Pulmonary artery endothelial cell (primary cell): Measurements from ENCODE around the gene DPEP1. TPM values are rescaled to one million over a fixed set of nuclear protein-coding genes. Genes with fewer than 3 reads are reported as not detected.

Experiments
- DNase-seq: peaks from one replicate; pipeline ENCODE4 v3.0.0-alpha.2; 2011; ENCODE audit warnings: low read depth, low spot score
- total RNA-seq: library from RNA; depleted of rRNA; stranded (reverse); fragments of >200 nt; gene quantifications from 2 replicates; pipeline ENCODE4 v1.2.3, GENCODE V29; 2014

Gene DPEP1
- total RNA-seq, 1 donor from 2014 or later, result 0.07 TPM

- no peak for DNase-seq
These were observed 15.2 kb upstream of the DPEP1 start for GRCh38 chr16:89598199-89598598.

DNA sequence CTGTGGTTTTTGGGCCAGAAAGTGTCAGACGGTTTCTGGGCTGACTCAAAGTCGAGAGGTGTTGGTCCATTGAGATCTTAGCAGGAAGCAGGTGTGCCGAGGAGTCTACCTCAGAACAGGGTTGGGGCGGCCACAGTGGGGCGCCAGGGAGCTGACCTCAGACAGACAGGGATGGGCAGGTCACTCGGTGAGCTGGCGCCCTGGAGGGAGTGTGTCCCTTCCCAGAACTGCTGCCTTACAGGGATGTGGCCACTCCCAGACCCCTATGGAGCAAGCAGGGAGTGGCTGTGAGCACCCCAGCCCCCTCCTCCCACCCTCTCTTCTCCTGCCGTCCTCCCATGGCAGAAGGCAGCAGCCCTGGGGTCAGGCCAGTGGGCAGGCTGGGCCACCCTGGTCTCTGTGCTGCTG, 14.0 kb upstream of the DPEP1 start:
- no peak for DNase-seq

DNA sequence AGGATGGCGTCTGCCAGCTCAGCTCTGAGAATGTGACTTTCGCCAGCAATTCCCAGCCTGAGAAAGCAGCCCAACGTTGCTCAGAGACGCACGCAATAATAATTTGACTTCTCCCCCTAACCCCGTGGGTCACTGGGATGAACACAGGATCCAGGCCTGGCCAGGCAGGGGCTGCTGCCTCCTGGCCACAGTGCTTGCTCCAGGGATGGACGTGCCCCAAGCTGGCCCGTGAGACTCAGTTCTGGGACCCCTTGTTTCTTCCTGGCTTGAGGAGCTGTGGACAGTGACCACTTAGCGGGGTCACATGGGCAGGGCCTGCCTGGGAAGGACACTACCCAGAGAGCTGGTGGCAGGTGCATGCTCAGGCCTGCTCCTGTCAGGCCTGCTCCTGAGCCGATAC, 13.5 kb upstream of the DPEP1 start:
- no peak for DNase-seq

DNA sequence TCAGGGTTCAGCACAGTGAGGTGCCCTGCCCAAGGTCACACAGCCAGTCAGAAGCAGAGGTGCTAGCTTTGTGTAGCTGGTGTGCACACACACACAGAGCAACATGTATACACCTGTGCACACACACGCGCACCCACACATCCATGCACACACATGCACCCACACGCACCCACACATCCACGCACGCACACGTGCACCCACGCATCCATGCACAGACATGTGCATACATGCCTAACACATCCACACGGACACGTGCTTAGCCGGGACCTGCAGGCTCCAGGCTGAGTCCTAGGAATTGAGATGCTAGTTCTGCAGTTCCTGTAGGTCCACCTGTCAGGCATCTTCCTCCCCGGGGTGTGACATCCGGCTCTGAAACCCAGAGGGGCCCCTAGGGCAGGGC, 13.0 kb upstream of the DPEP1 start:
- no peak for DNase-seq

GRCh38 chr16:89600956-89601355, 12.5 kb upstream of the DPEP1 start:
- no peak for DNase-seq

DNA sequence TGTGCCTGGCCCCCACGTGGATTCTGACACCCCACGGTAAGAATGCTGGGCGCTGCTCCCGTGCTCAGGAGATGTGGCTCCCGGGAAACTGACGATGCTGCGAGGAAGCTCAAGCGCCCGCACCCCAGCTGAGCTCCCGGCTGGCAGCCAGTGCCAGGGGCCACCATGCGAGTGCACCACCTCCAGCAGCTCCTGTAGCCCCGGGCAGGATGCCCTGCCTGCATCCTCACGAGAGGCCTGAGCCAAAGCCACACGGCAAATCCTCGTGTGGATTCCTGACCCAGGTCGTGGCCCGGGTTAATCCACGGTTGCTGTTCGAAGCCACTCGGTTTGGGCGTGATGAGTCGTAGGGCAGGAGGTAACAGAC, 11.6 kb upstream of the DPEP1 start:
- DNase-seq, result no peak

DNA sequence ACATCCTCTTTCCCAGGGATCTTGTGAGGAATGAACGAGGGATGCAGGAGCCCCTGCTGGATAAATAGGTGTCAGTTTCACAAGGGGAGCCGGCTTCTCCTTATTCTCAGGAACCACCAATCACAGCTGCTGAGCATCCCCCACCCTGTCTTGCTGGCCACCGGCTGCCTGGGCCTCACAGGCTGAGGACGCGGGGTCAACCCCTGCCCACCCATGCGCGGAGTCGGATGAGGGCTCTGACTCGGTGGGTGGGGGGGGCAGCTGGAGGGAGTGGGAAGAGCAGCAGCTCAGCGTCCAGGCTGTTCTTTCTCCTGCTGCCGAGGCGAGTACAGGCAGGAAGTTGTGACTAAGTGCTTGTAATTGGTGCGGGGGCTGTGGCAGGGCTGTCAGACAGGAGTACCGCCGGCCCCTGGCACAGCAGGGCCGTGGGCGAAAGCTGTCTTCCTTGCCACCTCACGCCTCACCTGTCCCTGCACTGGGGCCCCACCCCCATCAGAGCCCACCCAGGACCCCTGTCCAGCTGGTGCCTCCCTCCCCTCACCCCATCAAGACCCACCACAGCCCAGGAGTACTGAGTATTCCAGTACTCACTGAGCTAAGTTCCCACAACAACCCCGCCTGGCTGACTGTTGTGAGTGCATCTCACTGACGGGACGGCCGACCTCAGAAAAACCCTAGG, 11.0 kb upstream of the DPEP1 start:
- peak; percentile 41 for DNase-seq

GRCh38 chr16:89602952-89603590, 10.4 kb upstream of the DPEP1 start:
- DNase-seq, result no peak

- no peak for DNase-seq
These were observed 8.7 kb upstream of the DPEP1 start for GRCh38 chr16:89604764-89605163.

DNA sequence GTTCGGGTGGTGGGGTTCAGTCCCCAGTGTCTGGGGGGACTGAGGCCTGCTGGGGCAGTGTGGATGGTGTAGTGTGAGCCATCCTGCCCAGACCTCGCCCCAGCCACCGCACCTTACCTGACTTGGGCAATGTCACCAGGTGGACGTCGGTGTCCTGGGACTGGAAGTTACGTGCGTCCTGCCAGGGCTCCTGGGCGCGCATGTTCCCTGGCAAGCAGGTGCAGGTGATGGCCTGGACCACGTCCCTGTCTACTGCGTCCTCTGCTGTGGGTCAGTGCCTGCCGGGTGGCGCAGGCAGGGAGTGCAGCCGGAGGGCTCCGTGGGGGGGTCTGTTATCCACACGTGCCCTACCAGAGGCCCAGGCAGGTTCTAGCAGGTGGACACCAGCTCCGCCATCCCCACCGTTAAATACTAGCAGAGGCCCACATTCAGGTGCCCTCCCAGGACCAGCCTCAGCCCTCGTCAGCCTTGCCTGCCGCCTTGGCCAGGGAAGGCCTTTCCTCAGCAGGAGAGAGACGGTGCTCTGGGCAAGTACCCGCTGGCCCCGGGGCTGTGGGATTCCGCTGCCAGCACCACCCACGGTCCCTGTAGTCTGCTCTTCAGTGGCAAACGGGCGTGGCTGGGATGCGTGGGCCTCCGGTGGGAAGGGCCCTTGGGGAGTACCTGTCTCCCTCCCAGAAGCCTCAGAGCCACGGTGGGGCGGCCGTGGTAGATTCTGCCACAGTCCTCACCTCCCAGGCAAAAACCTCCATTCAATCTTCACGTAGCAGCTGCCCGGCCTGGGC, 8.1 kb upstream of the DPEP1 start:
- DNase-seq, result no peak

DNA sequence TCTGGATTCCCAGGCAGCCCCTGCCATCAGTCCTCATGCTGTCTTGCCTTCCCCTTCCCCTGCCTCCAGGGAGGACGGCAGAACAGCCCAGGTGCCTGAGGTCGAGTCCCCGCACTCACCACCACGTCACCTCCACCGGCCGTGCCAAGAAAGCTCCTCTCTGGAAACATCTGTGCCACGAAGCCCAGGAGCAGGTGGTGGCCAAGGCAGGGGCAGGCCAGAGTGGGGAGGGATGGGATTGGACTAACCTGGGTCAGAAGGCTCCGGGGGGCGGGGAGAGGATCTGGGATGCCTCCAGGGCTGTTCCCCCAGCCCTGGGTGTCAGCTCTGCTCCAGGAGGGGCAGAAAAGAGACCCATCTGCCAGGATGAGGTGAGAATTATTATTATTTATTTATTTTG, 7.4 kb upstream of the DPEP1 start:
- DNase-seq, result no peak

DNA sequence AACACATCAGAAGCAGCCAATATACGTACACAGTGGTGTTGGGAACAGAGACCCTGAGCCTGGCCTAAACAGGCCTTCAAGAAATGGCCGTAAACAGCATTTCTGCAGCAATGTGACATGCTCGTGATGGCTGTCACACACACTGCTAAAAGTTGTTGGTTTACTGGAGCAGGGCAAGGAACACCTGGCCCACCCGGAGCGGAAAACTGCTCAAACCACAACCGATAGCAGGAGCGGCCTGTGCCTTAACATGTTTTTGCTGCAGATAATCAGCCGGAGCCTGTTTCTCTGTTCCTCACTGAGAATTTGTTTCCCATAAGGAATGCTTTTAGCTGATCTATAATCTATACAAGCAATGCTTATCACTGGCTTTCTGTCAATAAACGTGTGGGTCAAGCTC, 6.0 kb upstream of the DPEP1 start:
- no peak for DNase-seq

- DNase-seq, result no peak
These were observed 5.3 kb upstream of the DPEP1 start for GRCh38 chr16:89607937-89608740.

GRCh38 chr16:89610108-89610453, 3.4 kb upstream of the DPEP1 start:
- no peak for DNase-seq

- DNase-seq, result no peak
These were observed 851 bp upstream of the DPEP1 start for GRCh38 chr16:89612415-89613166.

DNA sequence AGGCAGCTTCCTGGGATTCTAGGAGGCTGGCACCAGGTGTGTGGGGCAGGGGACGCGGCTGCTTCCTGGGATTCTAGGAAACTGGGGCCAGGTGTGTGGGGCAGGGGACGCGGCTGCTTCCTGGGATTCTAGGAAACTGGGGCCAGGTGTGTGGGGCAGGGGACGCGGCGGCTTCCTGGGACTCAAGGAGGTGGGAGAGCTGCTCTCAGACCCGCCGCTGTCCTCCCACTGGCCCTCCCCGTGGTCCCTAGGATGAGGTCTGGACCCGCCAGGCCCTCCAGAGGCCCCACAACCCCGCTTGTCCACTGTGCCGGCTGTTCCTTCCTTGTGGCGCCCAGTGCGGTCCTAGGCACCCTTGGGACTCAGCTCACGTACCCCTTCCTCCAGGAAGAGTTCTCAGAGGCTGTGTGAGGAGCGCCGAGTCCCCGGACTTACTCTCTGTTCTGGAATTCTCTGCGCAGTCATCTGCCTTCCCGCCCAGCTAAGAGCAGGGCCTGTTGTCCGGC, 565 bp downstream of the DPEP1 start:
- DNase-seq, result no peak

DNA sequence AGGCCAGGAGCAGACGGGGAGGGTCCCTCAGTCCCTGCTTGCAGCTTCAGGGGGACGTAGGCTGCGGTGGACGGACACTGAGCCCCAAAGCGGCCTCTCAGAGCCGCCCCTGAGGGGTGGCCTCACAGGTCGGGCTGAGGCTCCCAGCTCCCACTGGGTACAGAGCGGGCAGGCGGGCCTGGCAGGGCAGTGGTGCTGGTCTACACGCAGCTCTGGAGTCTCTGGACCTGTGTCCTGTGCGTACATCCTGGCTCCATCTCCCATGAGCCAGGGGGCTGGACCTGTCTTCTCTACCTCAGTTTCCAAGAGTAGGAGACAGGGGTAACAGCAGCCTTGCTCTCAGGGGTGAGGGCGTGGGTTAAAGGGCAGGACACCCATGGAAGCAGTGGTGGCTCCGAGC, 1.7 kb downstream of the DPEP1 start:
- no peak for DNase-seq

DNA sequence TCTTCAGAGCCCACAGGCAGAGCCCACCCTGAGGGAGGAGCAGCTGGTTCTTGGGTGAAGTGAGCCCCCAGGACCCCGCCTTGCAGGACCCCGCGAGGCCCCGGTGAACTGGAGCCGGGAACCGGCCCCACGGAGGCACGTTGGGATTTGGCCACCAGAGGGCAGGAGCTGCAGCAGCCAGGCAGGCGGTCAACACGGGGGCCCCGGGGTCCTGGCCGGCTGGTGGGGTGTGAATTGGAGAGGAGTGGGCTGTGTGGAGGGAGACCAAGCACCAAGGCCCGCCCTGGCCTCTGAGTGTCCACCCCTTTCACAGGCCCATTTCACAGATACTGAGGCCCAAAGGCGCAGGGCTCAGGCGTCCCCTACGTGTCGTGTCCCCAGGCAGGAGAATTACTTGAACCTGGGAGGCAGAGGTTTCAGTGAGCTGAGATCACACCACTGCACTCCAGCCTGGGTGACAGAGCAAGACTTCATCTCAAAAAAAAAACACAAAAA, 2.2 kb downstream of the DPEP1 start:
- DNase-seq, result no peak

GRCh38 chr16:89616623-89617022, 3.2 kb downstream of the DPEP1 start:
- no peak for DNase-seq

GRCh38 chr16:89617036-89617435, 3.6 kb downstream of the DPEP1 start:
- DNase-seq, result no peak
